Measurements from ENCODE around the gene RNF224. TPM values are rescaled to one million over a fixed set of nuclear protein-coding genes. Genes with fewer than 3 reads are reported as not detected.

Gene RNF224
- total and polyA plus RNA-seq, 2 of the 13 experiments (the other 11 are each of a cell fraction or from before 2014, with no cell fraction given): 0.09 TPM; not detected in 1

- TF ChIP-seq BCLAF1 (IDR thresholded peaks at IDR 0.05) (no peak), ZNF737 (CRISPR knock-in tag; IDR thresholded peaks at IDR 0.05; ENCODE audit: borderline replicate concordance) (no peak), LRRFIP1 (CRISPR knock-in tag; conservative IDR thresholded peaks at IDR 0.05) (no peak), SRSF1 (optimal IDR thresholded peaks at IDR 0.05; ENCODE audit: low read depth, low read length) (peak; percentile 86), MYC (CRISPR knock-in tag; IDR thresholded peaks at IDR 0.05; ENCODE audit: borderline replicate concordance) (no peak; the same call in none of the 2 replicates), ZNF451 (CRISPR knock-in tag; IDR thresholded peaks at IDR 0.05) (peak; percentile 55; the same call in 1 of the 2 replicates), ISL2 (CRISPR knock-in tag; IDR thresholded peaks at IDR 0.05) (0 out of 2 replicates have a peak, but pooled peaks have one; percentile 35), KLF11 (CRISPR knock-in tag; IDR thresholded peaks at IDR 0.05) (peak; percentile 74; the same call in 1 of the 2 replicates), ZNF674 (CRISPR knock-in tag; IDR thresholded peaks at IDR 0.05; ENCODE audit: low read depth) (peak; percentile 67; the same call in 1 of the 2 replicates), CCDC6 (CRISPR knock-in tag; IDR thresholded peaks at IDR 0.05) (no peak), TRIM24 (CRISPR knock-in tag; IDR thresholded peaks at IDR 0.05) (no peak), ZNF326 (CRISPR knock-in tag; IDR thresholded peaks at IDR 0.05; ENCODE audit: borderline replicate concordance) (no peak), ZNF550 (CRISPR knock-in tag; IDR thresholded peaks at IDR 0.05; ENCODE audit: borderline replicate concordance) (no peak), HOMEZ (CRISPR knock-in tag; IDR thresholded peaks at IDR 0.05; ENCODE audit: low read depth) (no peak), BCL6 (CRISPR knock-in tag; IDR thresholded peaks at IDR 0.05) (peak; percentile 51), ESRRA (CRISPR knock-in tag; IDR thresholded peaks at IDR 0.05; ENCODE audit: low read depth) (peak; percentile 18; the same call in 1 of the 2 replicates), ZNF652 (CRISPR knock-in tag; IDR thresholded peaks at IDR 0.05; ENCODE audit: borderline replicate concordance, low read depth) (no peak), ZNF724P (CRISPR knock-in tag; IDR thresholded peaks at IDR 0.05; ENCODE audit: borderline replicate concordance) (0 out of 2 replicates have a peak, but pooled peaks have one; percentile 25), ZNF136 (CRISPR knock-in tag; IDR thresholded peaks at IDR 0.05; ENCODE audit: low read depth) (0 out of 2 replicates have a peak, but pooled peaks have one; percentile 34), HDAC2 (CRISPR knock-in tag; IDR thresholded peaks at IDR 0.05) (peak; percentile 66; the same call in 1 of the 2 replicates), ASH2L (IDR thresholded peaks at IDR 0.05; ENCODE audit: insufficient read length, low read depth, low read length) (peak; percentile 69), TARDBP (CRISPR knock-in tag; IDR thresholded peaks at IDR 0.05) (peak; percentile 29; the same call in 1 of the 2 replicates), HOXA7 (CRISPR knock-in tag; IDR thresholded peaks at IDR 0.05) (no peak)
Observed at GRCh38 chr9:137277329-137278041, 50.2 kb downstream of the RNF224 start, which contains the start of gene TOR4A (continued).
